Right lobe of liver (tissue), 6 donors: Measurements from ENCODE around the gene NEU1. TPM values are rescaled to one million over a fixed set of nuclear protein-coding genes. Genes with fewer than 3 reads are reported as not detected.
"Not testable (repeated sequence)": the region's sequence is repeated elsewhere in the genome, so short reads cannot be mapped to it uniquely, and the experiment has no call there.

Experiments used
- ATAC-seq, 4 donors: fragments of 200-7000 bp; cut with Tn5 transposase; one replicate each; pipeline ENCODE4 v1.9.1; 2020; ENCODE audit warnings: mild to moderate bottlenecking in 4 of 4, moderate library complexity in 4 of 4
- DNase-seq, 3 donors: peaks; one replicate each; pipeline ENCODE4 v3.0.0-alpha.2; 2020
- H3K27ac ChIP-seq, 3 donors: fragments of 200-600 bp; one replicate each; pipeline ENCODE4 v1.8.0; 2022
- H3K27me3 ChIP-seq, 2 donors: fragments of 200-600 bp; one replicate each; pipeline ENCODE4 v1.8.0; 2022
- H3K36me3 ChIP-seq, 4 donors: fragments of 200-600 bp; sonication (generic) in 1 of 4; one replicate each; pipeline versions ENCODE4 v1.5.1 to v1.8.0; 2017 to 2022; ENCODE audit warnings: control low read depth in 1 of 4
- H3K4me1 ChIP-seq, 4 donors: fragments of 200-600 bp; sonication (generic) in 1 of 4; one replicate each; pipeline versions ENCODE4 v1.5.1 to v1.8.0; 2017 to 2022; ENCODE audit warnings: control low read depth in 1 of 4
- H3K4me3 ChIP-seq, 3 donors: fragments of 200-600 bp; one replicate each; pipeline ENCODE4 v1.8.0; 2022
- H3K9me3 ChIP-seq, 4 donors: fragments of 200-600 bp; sonication (generic) in 1 of 4; one replicate each; pipeline versions ENCODE4 v1.5.1 to v1.8.0; 2017 to 2022; ENCODE audit warnings: control low read depth in 1 of 4
- POLR2A ChIP-seq: fragments of 450-650 bp; IDR thresholded peaks from one replicate; pipeline ENCODE4 v1.6.1; 2017; ENCODE audit warnings: antibody characterized with exemption, mild to moderate bottlenecking
- WGBS: methylation state at CpG from one replicate; pipeline ENCODE4 v1.1.6; 2018; ENCODE audit warnings: low coverage, low lambda C conversion rate; ENCODE audit not compliant: insufficient coverage; ENCODE audit errors: missing lambda C conversion rate; 5-methylcytosine and 5-hydroxymethylcytosine counted together
- intact Hi-C, 2 donors: fragments of 100-400 bp; cut with DNase I; formaldehyde crosslinking; loops; one replicate each; pipeline versions ENCODE4 v1.11.2 to v1.14.1; 2022
- total RNA-seq, 6 experiments: library from RNA; depleted of rRNA in 2 of 6; stranded (reverse); fragments of >200 nt in 2 of 6; fragmentation: NEBNext Ultra II Directional in 3 of 6; extraction: Animal tissue kit (Norgen Biotek cat#: 25700) in 3 of 6; gene quantifications; one replicate each; pipeline versions ENCODE4 v1.1.0 to v1.2.4, GENCODE V29; 2016 to 2023
- TF ChIP-seq, protein P1 (sequence below), 4 donors: fragments of 200-600 bp in 3 of 4; fragments of 450-650 bp in 1 of 4; IDR thresholded peaks; one replicate each; pipeline versions ENCODE4 v1.5.1 to v1.8.0; 2016 to 2022; ENCODE audit warnings: antibody characterized with exemption in 4 of 4, mild to moderate bottlenecking in 2 of 4
- donor health status: DM: no; HTN: yes; CAD: no.
- donor health status: DM: no; HTN: no; CAD: no.
- donor health status: DM: no; HTN: no; CAD: no.
- donor health status: DM: no; HTN: yes; CAD: no.
- donor health status: DM: no; HTN: yes; CAD: no.

The NEU1 gene
- total RNA-seq, 6 experiments from 2014 or later = 20.3 to 44.8 (median 34.1) TPM

DNA sequence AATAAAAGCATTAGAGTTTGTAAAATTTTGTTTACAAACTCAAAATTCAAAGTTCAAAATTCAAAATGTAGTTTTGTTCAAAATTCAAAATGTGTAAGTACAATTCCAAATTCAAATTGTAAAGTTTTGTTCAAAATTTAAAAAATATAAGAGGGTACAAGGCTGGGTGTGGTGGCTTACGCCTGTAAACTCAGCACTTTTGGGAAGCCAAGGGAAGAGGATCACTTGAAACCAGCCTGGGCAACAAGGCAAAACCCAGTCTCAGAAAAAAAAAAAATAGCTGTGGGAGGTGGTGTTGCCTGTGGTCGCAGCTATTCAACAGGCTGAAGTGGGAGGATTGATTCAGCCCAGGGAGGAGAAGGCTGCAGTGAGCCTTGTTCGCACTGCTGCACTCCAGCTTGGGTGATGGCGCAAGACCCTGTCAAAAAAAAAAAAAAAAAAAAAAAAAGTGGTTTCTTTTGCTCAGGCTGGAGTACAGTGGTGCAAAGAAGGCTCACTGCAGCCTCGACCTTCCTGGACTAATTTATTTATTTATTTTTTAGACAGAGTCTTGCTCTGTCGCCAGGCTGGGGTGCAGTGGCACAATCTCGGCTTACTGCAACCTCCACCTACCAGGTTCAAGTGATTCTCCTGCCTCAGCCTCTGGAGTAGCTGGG lies 44.7 kb upstream of the NEU1 start:
- Histone ChIP-seq H3K27me3 (no peaks in the 10 kb centered on the region), H3K4me1 (peaks cover 0 to 8% (median 2%) of the 10 kb centered on the region in 4 donors), H3K4me3 (no peak overlapping the region), H3K27ac (no peak overlapping the region), H3K9me3 (no peaks in the 10 kb centered on the region), H3K36me3 (no peaks in the 10 kb centered on the region)
- no peak for DNase-seq
- TF ChIP-seq, protein P1, sequence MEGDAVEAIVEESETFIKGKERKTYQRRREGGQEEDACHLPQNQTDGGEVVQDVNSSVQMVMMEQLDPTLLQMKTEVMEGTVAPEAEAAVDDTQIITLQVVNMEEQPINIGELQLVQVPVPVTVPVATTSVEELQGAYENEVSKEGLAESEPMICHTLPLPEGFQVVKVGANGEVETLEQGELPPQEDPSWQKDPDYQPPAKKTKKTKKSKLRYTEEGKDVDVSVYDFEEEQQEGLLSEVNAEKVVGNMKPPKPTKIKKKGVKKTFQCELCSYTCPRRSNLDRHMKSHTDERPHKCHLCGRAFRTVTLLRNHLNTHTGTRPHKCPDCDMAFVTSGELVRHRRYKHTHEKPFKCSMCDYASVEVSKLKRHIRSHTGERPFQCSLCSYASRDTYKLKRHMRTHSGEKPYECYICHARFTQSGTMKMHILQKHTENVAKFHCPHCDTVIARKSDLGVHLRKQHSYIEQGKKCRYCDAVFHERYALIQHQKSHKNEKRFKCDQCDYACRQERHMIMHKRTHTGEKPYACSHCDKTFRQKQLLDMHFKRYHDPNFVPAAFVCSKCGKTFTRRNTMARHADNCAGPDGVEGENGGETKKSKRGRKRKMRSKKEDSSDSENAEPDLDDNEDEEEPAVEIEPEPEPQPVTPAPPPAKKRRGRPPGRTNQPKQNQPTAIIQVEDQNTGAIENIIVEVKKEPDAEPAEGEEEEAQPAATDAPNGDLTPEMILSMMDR (IDR thresholded peaks at IDR 0.05) = no peak
- TF ChIP-seq POLR2A = no peak
- ATAC-seq = peak; percentile 72 to 81 (median 78)
- 23% methylated on average over 7 of the region's 7 CpGs for WGBS
- intact Hi-C loops = loop anchor here in 1 of 2 donors (10.0 kb wide), 1 partner anchor 48 kb away; the partner anchor contains the start of genes NELFE and SKIC2

DNA sequence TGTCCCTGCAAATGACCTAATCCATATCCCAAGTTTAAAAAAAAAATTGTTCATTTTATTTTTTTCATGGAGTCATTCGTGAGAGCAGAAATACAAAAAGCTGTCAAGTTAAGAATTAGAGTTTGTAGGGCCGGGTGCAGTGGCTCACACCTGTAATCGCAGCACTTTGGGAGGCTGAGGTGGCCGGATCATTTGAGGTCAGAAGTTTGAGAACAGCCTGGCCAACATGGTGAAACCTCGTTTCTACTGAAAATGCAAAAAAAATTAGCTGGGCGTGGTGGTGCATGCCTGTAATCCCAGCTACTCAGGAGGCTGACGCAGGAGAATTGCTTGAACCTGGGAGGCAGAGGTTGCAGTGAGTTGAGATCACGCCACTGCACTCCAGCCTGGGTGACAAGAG lies 44.1 kb upstream of the NEU1 start:
- not testable (repeated sequence) for H3K27me3 ChIP-seq, ATAC-seq, H3K4me1 ChIP-seq, DNase-seq, H3K9me3 ChIP-seq, H3K27ac ChIP-seq, H3K36me3 ChIP-seq, H3K4me3 ChIP-seq
- intact Hi-C loops = loop anchor here in 1 of 2 donors (10.0 kb wide), 1 partner anchor 48 kb away; the partner anchor contains the start of genes NELFE and SKIC2
- WGBS = 65% methylated on average over 8 of the region's 8 CpGs

DNA sequence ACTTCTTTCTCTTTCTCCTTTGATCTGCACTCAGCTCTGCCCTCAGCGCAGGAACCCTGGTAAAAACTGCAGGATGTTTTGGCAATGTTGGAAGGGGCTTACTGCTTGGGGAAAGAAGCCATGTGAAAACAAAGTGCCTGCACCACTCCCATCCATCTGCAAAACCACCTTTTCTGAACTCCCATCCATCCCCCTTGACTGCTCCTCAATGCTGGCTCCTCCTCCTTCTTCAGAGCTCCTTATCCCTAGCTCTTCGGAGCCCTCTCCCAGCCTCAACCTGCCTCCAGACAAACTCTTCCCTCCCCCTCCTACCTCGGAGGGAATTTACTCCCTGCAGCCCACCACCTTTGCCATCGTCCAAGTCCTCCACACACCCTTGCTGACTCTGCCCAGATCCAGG lies 43.5 kb upstream of the NEU1 start:
- Histone ChIP-seq H3K36me3 (no peaks in the 10 kb centered on the region), H3K27ac (no peak overlapping the region), H3K4me3 (no peak overlapping the region), H3K4me1 (peaks cover 0 to 8% (median 3%) of the 10 kb centered on the region in 4 donors), H3K27me3 (no peaks in the 10 kb centered on the region), H3K9me3 (no peaks in the 10 kb centered on the region)
- 62% methylated on average over 3 of the region's 4 CpGs for WGBS
- TF ChIP-seq, protein P1 (IDR thresholded peaks at IDR 0.05) = no peak
- TF ChIP-seq POLR2A = no peak
- intact Hi-C loops = loop anchor here in 1 of 2 donors (10.0 kb wide), 1 partner anchor 49 kb away; the partner anchor contains the start of genes NELFE and SKIC2
- ATAC-seq (no peak), DNase-seq (no peak)

DNA sequence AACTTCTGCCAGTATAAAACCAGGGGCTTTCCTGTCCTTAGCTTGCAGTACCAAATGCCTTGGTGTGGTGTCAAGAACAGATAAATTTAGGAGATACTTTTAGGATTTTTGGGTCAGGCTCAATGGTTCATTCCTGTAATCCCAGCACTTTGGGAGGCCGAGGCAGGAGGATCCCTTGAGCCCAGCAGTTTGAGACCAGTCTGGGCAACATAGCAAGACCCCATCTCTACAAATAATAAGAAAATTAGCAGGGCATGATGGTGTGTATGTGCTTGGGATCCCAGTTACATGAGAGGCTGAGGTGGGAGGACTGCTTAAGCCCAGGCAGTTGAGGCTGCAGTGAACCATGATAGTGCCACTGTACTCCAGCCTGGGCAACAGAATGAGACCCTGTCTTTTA lies 42.4 kb upstream of the NEU1 start:
- Histone ChIP-seq H3K27me3 (no peaks in the 10 kb centered on the region), H3K36me3 (no peaks in the 10 kb centered on the region), H3K9me3 (no peaks in the 10 kb centered on the region), H3K4me1 (peaks cover 0 to 9% (median 4%) of the 10 kb centered on the region in 4 donors), H3K4me3 (no peak overlapping the region), H3K27ac (no peak overlapping the region)
- 80% methylated on average over 1 of the region's 1 CpG for WGBS
- ATAC-seq = no peak
- intact Hi-C loops = loop anchor here in 1 of 2 donors (10.0 kb wide), 1 partner anchor 50 kb away; the partner anchor contains the start of genes NELFE and SKIC2
- TF ChIP-seq POLR2A = no peak
- DNase-seq = no peak

DNA sequence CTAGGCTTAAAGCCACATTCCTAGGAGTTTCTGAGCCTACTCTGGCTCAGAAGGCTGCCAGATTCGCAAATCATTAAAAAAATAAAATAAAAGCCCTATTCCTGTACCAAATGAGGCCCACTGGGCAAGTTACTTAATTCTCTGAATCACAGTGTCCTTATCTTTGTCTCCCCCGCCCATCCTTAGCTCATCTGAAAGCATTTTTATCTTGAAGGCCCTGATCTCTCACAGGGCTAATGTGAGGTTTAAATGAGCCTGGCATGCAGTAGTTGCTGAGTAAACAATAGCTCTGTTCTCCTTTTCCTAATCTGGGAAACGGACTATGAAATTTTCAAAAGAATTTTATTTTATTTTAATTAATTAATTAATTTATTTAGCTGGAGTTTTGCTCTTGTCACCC lies 41.3 kb upstream of the NEU1 start:
- Histone ChIP-seq H3K9me3 (no peaks in the 10 kb centered on the region), H3K27me3 (no peaks in the 10 kb centered on the region), H3K4me1 (peaks cover 0 to 10% (median 4%) of the 10 kb centered on the region in 4 donors), H3K4me3 (no peak overlapping the region), H3K36me3 (no peaks in the 10 kb centered on the region), H3K27ac (no peak overlapping the region)
- DNase-seq (no peak), ATAC-seq (no peak)
- TF ChIP-seq, protein P1 (IDR thresholded peaks at IDR 0.05) = no peak
- TF ChIP-seq POLR2A = no peak
- intact Hi-C loops = loop anchor here in 1 of 2 donors (10.0 kb wide), 1 partner anchor 51 kb away; the partner anchor contains the start of genes NELFE and SKIC2
- WGBS = 78% methylated on average over 3 of the region's 3 CpGs
